HG03280 (cell line): ENCODE results near the gene PRADC1.
"Not testable (repeated sequence)": the region's sequence is repeated elsewhere in the genome, so short reads cannot be mapped to it uniquely, and the experiment has no call there.

Experiments
- ATAC-seq: cut with Tn5 transposase; IDR thresholded peaks from one replicate; pipeline ENCODE4 v1.9.1; 2021; ENCODE audit warnings: mild to moderate bottlenecking, moderate library complexity; ENCODE audit not compliant: unreplicated experiment

Gene PRADC1

GRCh38 chr2:73233154-73233931, at the start of gene PRADC1:
Gene PRADC1, minus strand, starts transcription at chr2:73233239. Its CDS starts 79 bp downstream, at chr2:73233160.
- ATAC-seq = peak; percentile 92

DNA sequence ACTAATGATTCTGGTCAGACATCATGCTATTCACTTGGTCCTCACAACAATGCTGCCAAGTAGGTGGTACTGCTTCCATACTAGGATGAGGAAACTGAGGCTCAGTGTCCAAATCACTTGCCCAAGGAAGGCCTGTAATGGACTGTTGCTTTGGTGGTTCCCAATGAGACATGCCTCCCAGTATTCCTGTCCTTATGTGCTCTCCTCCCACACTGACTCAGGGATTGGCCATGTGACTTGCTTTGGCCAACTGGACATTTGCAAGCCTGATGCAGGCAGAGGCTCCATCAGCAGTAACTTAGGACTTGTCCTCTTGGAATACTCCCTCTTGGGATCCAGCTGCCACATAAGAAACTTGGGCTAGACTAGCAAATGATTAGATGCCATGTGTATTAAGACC, 48.2 kb upstream of the PRADC1 start:
- no peak for ATAC-seq

GRCh38 chr2:73279852-73280251, 46.8 kb upstream of the PRADC1 start:
- ATAC-seq = no peak

GRCh38 chr2:73272270-73272669, 39.2 kb upstream of the PRADC1 start:
- ATAC-seq = no peak

GRCh38 chr2:73269686-73270465, 36.8 kb upstream of the PRADC1 start:
- ATAC-seq = no peak

GRCh38 chr2:73268830-73269685, 36.0 kb upstream of the PRADC1 start:
- ATAC-seq = peak; percentile 85

DNA sequence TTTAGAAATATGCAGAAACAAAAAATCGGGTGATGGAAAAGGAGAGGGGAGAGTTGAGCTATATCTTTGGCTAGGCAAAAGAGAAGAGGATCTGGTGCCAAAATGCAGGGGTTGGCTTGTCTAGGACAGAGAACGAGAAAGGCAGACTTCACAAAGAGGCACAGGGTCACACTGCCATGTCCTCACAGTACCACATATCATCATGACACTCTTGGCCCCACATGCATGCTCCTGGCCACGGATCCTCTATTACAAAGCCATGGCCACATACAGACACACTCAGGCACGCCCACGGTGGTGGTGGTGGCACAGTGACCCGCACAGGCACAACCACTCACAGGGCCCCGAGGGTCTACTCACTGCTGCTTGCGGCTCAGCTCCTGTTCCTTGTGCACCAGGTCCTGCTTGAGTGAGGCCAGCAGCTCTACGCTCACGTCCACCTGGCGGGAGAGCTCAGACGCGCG, 35.4 kb upstream of the PRADC1 start:
- ATAC-seq = no peak

DNA sequence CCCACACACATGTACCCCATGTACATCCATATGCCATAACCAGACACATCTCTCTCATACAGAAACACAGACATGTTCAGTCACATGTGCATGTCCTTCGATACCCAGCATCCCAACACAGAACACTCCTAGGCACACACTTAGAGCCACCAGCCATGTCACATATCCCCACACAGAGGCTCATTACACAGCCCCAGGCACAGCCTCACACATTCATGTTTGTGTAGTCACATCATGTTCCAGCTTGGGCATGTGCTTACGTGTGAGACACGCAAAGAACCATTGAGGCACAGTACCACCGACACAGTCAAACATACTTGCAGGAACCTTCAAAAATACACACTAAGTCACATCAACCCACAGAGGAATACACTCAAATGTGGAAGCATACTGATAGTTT, 34.0 kb upstream of the PRADC1 start:
- no peak for ATAC-seq

- ATAC-seq = no peak
Observed at GRCh38 chr2:73266061-73266901, 33.2 kb upstream of the PRADC1 start.

- no peak for ATAC-seq
Observed at GRCh38 chr2:73265298-73266060, 32.4 kb upstream of the PRADC1 start.

DNA sequence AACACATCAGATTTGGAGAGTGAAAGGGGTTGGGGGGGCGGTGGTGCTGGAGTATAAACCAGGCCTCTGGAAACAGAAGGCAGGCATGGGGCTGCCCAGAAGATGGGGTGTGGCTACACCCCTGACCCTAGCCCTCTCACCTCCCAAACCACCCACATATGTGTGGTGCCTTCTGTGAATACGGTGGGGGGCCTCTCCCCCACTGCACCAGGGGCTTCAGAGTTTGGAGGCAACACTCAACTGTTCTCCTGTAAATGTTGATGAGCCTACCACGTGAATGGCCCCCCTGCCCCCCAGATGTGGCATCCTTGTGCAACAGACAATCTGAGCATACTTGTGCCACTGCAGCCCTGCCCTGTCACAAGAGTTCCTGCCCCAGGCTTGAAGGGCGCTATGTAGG, 31.7 kb upstream of the PRADC1 start:
- ATAC-seq = no peak

DNA sequence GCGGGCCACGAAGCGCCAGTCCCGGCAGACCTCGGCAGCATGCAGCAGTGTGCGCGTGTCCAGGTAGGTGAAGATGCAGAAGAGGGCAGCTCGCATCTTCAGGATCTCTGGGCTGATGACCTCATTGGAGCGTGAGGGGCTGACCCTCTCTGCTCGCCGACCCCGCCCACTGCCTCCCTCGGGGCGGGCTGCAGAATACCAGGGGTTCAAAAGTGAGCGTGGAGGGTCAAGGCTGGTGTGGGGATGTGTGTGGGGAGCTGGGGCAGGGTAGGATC, 31.2 kb upstream of the PRADC1 start:
- ATAC-seq = no peak

DNA sequence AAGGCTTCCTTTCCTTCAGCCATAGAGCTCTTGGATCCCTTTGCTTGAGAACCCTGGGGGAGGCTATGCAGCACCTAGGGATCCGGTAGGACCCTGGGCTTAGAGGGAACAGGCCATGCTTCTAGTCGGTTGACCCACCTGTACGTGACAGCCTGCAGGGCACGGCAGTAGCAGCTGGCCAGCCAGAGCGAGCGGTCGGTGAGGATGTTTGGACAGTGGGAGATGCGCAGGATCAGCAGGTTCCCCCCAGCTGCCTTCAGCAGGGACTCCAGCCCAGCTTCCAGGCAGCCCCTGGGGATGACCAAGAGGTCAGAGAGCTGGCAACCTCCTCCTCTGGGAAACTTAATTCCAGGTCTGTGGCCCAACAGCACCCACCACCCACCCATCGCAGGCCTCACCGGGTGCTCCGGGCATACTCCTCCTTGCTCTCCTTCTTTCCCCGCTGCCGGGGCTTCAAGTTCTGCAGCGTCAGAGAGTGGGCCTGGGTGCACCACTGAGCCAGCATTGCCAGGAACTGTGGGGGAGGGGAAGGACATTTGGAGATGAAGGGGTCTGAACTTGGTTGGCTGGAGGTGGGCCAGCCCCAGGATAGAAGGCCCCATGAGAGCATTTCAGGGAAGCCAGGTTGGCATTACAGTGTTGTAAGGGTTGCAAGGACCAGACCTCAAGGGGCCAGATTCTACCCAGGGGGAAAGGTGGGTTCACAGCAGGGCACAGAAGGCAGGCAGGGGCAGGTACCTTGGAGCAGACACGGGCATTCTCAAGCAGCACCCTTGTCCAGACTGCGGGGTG, 30.7 kb upstream of the PRADC1 start:
- no peak for ATAC-seq

GRCh38 chr2:73262691-73263429, 29.8 kb upstream of the PRADC1 start:
- ATAC-seq = not testable (repeated sequence)

GRCh38 chr2:73262108-73262651, 29.1 kb upstream of the PRADC1 start:
- no peak for ATAC-seq

GRCh38 chr2:73260338-73260984, 27.4 kb upstream of the PRADC1 start:
- no peak for ATAC-seq

DNA sequence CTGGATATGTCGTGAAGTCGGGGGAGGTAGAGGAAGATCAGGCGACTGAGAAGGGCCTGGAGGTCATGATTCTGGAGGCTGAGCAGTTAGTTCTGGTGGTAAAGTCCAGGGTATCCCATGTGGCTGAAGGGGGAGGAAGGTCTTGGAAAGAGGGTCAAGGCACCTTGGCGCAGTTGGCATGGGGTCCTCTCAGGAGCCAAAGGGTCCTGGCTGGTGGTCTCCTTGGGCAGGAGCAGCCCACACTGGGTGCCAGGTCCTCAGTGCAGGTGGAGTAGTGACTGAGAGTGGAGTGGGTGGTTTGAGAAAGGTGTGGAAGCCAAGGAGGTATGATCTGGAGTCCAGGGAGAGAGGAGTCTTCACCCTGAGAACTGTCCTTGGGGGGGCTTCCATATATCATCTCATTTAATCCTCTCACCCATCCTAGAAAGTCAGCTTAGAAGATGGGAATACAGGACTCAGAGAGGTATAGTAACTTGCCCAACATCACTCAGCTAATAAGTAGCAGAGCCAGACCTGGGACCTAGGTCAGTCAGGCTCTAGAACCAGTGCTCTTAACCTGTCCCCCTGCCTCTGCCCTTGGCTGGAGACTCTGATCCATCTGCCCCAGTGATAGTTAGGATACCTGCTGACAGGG, 26.8 kb upstream of the PRADC1 start:
- ATAC-seq = no peak
